Astrocyte (in vitro differentiated cells and primary cell): Measurements from ENCODE around the gene RPS28.

Source experiments
- CTCF ChIP-seq: IDR thresholded peaks from 2 replicates; pipeline ENCODE4 v1.5.1; 2011; ENCODE audit warnings: low read depth, mild to moderate bottlenecking, inconsistent platforms, low read length, moderate library complexity; ENCODE audit not compliant: insufficient read depth
- EZH2 ChIP-seq: IDR thresholded peaks from 2 replicates; pipeline ENCODE4 v1.6.1; 2012; ENCODE audit warnings: mild to moderate bottlenecking, low read length, inconsistent platforms; ENCODE audit not compliant: insufficient read depth

DNA sequence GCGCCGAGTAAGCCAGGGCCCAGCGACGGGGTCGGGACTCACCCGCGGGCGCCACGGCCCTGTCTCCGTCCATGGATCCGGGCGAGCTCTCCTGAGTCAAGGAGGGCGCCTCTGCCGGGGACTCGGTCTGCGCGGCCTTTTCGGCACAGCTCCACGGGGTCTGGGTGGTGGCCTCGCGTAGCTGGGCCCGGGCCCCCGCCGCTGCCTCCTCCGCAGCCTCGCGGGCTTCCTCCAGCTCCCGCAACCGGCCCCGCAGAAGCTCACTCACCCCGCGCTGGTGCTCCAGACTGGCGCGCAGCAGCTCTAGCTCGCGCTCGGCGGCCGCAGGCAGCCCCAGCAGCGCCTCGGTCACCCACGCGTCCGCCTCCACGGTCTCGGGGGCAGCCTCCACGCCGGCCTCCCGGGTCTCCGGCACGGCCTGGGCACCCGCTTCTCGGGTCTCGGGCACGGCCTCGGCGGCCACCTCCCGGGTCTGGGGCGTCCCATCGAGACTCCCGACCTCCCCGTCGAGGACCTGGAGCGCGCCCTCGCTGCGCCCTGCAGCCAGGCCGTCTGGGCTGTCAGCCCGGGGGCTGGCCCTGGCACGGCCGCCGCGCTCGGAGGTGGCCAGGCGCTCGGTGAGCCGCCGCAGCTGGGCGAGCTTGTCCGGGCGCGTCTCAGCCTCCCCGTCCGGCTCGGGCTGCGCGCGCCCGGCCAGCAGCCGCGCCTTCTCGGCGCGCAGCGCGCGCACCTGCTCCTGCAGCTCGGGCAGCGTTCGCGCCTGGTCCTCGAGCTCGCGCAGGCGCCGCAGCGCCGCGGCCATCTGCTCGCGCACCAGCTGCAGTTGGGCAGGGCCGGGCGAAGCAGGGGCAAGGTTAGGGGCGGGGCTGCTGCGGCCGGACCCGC lies 13.4 kb downstream of the RPS28 start:
- no peak for TF ChIP-seq CTCF
- no peak for TF ChIP-seq EZH2
